Activated CD4-positive, alpha-beta T cell treated with anti-CD3 and anti-CD28 coated beads, Interleukin-2, amount 10 ng/mL, durations not matched to agents 7 days and 5 days (primary cell): ENCODE results near the gene ATG2A. TPM values are rescaled to one million over a fixed set of nuclear protein-coding genes. Genes with fewer than 3 reads are reported as not detected.
A peak's percentile ranks its signal among the peaks of the same experiment; 100 is the strongest.

Experiments used
- CTCF ChIA-PET: fragments of 350-600 bp; sonication (Branson Sonifier 250); formaldehyde crosslinking; loops from one replicate; lab custom pipeline; 2021; ENCODE audit warnings: antibody characterized with exemption; lab: Charles Lee
- POLR2A ChIA-PET: fragments of 350-600 bp; sonication (Branson Sonifier 250); formaldehyde crosslinking; loops from one replicate; lab custom pipeline; 2021; ENCODE audit warnings: antibody characterized with exemption; lab: Charles Lee
- DNase-seq: peaks from one replicate; pipeline ENCODE4 v3.0.0-alpha.2; 2020
- H3K27ac Mint-ChIP-seq: one replicate; pipeline ENCODE4 v1.8.0; 2021; ENCODE audit warnings: mild to moderate bottlenecking, moderate library complexity, mixed read lengths
- H3K27me3 Mint-ChIP-seq: one replicate; pipeline ENCODE4 v1.8.0; 2021; ENCODE audit warnings: mixed read lengths
- H3K36me3 Mint-ChIP-seq: one replicate; pipeline ENCODE4 v1.8.0; 2021; ENCODE audit warnings: low read depth, mixed read lengths
- H3K4me1 Mint-ChIP-seq: one replicate; pipeline ENCODE4 v1.8.0; 2021; ENCODE audit warnings: mixed read lengths
- H3K4me3 Mint-ChIP-seq: one replicate; pipeline ENCODE4 v1.8.0; 2021; ENCODE audit warnings: mild to moderate bottlenecking, moderate library complexity, mixed read lengths
- H3K9me3 Mint-ChIP-seq: one replicate; pipeline ENCODE4 v1.8.0; 2021; ENCODE audit warnings: mixed read lengths
- total RNA-seq, 2 experiments: library from RNA; stranded (reverse); gene quantifications; one replicate each; pipeline ENCODE4 v1.2.3, GENCODE V29; 2021

The ATG2A gene
- total RNA-seq, 2 experiments from 2014 or later, result 23.0 to 25.7 TPM

DNA sequence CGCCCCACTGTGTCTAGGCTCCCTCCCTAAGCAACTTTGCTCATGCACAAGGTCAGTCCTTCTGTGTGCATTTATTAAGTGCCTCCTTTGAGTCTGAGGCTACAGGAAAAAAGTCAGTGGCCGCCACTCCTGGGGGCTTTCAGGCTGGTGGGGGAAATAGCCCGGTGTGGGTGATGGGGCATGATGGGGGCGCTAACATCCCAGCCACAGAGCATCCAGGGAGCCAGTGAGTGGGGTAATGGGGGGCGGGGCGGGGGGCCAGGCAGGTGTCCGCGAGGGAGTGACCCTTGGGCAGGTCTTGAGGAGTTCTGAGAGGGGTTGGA, 28.6 kb downstream of the ATG2A start:
- Mint-ChIP-seq H3K4me1 (peaks cover 39% of the 10 kb centered on the region), H3K4me3 (peak overlapping the region; percentile 63), H3K36me3 (no peaks in the 10 kb centered on the region), H3K27ac (peak overlapping the region; percentile 84), H3K27me3 (no peaks in the 10 kb centered on the region), H3K9me3 (no peaks in the 10 kb centered on the region)
- CTCF ChIA-PET, result interaction anchor here (0.6 to 29.3 kb wide), 15 partner anchors 8 to 199 kb away, joined by 3 to 732 read pairs (median 5); partner anchors contain the start of gene CDC42BPG
- POLR2A ChIA-PET, result interaction anchor here (0.6 to 0.7 kb wide), 2 partner anchors 10 to 29 kb away, joined by 3 to 4 read pairs; partner anchors contain the start of gene EHD1
- DNase-seq, result no peak

- peak overlapping the region; percentile 63 for H3K4me3 Mint-ChIP-seq
- peaks cover 41% of the 10 kb centered on the region for H3K4me1 Mint-ChIP-seq
- peak; percentile 84 for DNase-seq
- H3K9me3 Mint-ChIP-seq, result no peaks in the 10 kb centered on the region
- no peaks in the 10 kb centered on the region for H3K27me3 Mint-ChIP-seq
- POLR2A ChIA-PET, result interaction anchor here (0.6 to 0.7 kb wide), 2 partner anchors 10 to 28 kb away, joined by 3 to 4 read pairs; partner anchors contain the start of gene EHD1
- CTCF ChIA-PET, result interaction anchor here (0.6 to 29.3 kb wide), 15 partner anchors 9 to 199 kb away, joined by 3 to 732 read pairs (median 5); partner anchors contain the start of gene CDC42BPG
- H3K36me3 Mint-ChIP-seq, result no peaks in the 10 kb centered on the region
- peak overlapping the region; percentile 84 for H3K27ac Mint-ChIP-seq
Observed at GRCh38 chr11:64887757-64888405, 29.1 kb downstream of the ATG2A start.

GRCh38 chr11:64887234-64887756, 29.7 kb downstream of the ATG2A start:
- ChIA-PET POLR2A (no interaction called here), CTCF (interaction anchor here (0.9 to 29.3 kb wide), 7 partner anchors 8 to 102 kb away, joined by 3 to 732 read pairs (median 6); partner anchors contain the start of gene CDC42BPG)
- peaks cover 41% of the 10 kb centered on the region for H3K4me1 Mint-ChIP-seq
- no peaks in the 10 kb centered on the region for H3K9me3 Mint-ChIP-seq
- no peak overlapping the region for H3K27ac Mint-ChIP-seq
- H3K27me3 Mint-ChIP-seq, result no peaks in the 10 kb centered on the region
- DNase-seq, result no peak
- H3K36me3 Mint-ChIP-seq, result no peaks in the 10 kb centered on the region
- H3K4me3 Mint-ChIP-seq, result no peak overlapping the region

GRCh38 chr11:64885367-64886286, 31.4 kb downstream of the ATG2A start:
- Mint-ChIP-seq H3K4me1 (peaks cover 51% of the 10 kb centered on the region), H3K36me3 (peaks cover 2% of the 10 kb centered on the region), H3K27ac (peak overlapping the region; percentile 79), H3K9me3 (no peaks in the 10 kb centered on the region), H3K4me3 (no peak overlapping the region), H3K27me3 (no peaks in the 10 kb centered on the region)
- ChIA-PET CTCF (interaction anchor here (1.0 to 29.3 kb wide), 7 partner anchors 8 to 129 kb away, joined by 3 to 732 read pairs (median 4); partner anchors contain the start of genes ARL2 and CDC42BPG), POLR2A (no interaction called here)
- DNase-seq, result peak; percentile 53

DNA sequence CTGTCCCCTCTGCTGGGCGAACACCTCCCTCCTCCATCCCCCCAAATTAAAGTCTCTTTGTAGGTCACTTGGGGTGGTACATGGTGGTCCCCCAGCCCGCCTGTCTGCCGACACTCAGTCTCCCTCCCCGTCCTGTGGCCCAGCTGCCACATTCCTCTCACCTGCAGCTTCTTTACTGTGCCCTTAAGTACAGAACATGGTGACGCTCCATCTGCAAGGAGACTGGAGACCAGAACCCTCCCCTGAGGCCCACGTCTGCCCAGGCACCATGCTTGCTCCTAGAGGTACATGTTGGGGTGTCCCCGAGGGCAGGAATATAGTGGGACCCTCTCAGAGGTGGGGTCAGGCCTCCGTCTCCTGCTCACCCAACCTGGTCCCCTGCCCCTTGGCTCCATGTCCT, 33.0 kb downstream of the ATG2A start:
- no peaks in the 10 kb centered on the region for H3K9me3 Mint-ChIP-seq
- H3K27me3 Mint-ChIP-seq, result no peaks in the 10 kb centered on the region
- ChIA-PET POLR2A (no interaction called here), CTCF (interaction anchor here (2.6 to 29.3 kb wide), 2 partner anchors 10 to 29 kb away, joined by 8 to 732 read pairs; partner anchors contain the start of gene CDC42BPG)
- peaks cover 67% of the 10 kb centered on the region for H3K4me1 Mint-ChIP-seq
- no peak overlapping the region for H3K4me3 Mint-ChIP-seq
- peaks cover 2% of the 10 kb centered on the region for H3K36me3 Mint-ChIP-seq
- peak overlapping the region; percentile 73 for H3K27ac Mint-ChIP-seq
- DNase-seq, result no peak

DNA sequence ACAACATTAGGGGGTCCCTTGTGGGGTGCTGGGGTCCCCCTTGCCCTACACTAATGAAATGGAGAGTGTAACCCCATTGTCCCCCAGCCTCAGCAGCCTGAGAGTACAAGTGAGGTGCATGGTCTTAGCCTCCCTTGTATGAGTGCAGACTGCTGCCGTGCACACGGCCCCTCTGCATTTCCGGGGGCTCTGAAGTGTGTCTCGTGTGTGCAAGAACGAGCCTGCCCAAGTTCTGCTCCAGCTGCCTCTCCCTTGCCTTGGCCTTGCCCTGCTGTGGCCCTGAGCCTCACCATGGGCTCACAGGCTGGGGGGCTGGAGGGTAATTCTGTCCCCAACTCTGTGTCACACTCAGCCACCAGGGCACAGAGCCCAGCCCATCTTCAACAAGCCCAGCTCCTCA, 33.4 kb downstream of the ATG2A start:
- peaks cover 71% of the 10 kb centered on the region for H3K4me1 Mint-ChIP-seq
- H3K4me3 Mint-ChIP-seq, result no peak overlapping the region
- CTCF ChIA-PET, result interaction anchor here (1.1 to 29.3 kb wide), 3 partner anchors 11 to 145 kb away, joined by 3 to 732 read pairs (median 8); partner anchors contain the start of gene CDC42BPG
- DNase-seq, result no peak
- no peaks in the 10 kb centered on the region for H3K9me3 Mint-ChIP-seq
- H3K27me3 Mint-ChIP-seq, result no peaks in the 10 kb centered on the region
- H3K36me3 Mint-ChIP-seq, result peaks cover 2% of the 10 kb centered on the region
- H3K27ac Mint-ChIP-seq, result peak overlapping the region; percentile 73
- POLR2A ChIA-PET, result no interaction called here

DNA sequence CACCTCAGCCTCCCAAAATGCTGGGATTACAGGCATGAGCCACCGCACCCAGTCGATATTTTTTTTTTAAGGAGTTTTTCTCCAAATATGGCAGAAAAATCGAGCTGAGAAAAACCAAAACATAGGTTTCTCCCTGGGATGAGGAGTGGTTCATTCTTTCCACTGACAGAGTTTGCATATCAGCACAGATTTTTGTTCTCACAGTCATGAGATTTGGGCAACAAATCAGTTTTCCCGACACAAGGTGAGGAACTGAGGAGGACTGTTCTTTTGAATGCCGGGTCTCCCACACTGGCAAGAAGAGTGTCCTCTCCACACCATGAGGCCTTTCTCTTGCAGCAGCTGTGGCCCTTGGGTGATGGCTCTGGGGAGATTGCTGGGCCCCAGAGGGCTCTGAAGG, 34.8 kb downstream of the ATG2A start:
- peaks cover 9% of the 10 kb centered on the region for H3K36me3 Mint-ChIP-seq
- no peaks in the 10 kb centered on the region for H3K9me3 Mint-ChIP-seq
- ChIA-PET POLR2A (no interaction called here), CTCF (interaction anchor here (0.6 to 29.3 kb wide), 3 partner anchors 12 to 27 kb away, joined by 3 to 732 read pairs (median 5); partner anchors contain the start of gene CDC42BPG)
- H3K4me1 Mint-ChIP-seq, result peaks cover 61% of the 10 kb centered on the region
- no peak overlapping the region for H3K27ac Mint-ChIP-seq
- H3K27me3 Mint-ChIP-seq, result no peaks in the 10 kb centered on the region
- no peak overlapping the region for H3K4me3 Mint-ChIP-seq
- no peak for DNase-seq

DNA sequence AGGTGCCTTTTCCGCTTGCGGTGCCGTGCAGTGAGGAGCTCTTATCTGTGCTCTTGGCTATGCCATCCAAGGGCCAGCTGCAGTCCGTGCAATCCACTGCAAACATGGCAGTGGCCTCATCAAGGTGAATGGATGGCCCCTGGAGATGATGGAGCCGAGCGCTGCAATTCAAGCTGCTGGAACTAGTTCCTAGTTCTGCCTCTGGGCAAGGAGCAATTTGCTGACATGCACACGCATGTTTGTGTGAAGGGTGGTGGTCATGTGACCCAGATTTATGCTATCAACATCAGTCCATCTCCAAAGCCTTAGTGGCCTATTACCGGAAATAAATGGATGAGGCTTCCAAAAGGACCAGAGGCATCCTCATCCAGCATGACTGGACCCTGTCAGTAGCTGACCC, 35.5 kb downstream of the ATG2A start:
- Mint-ChIP-seq H3K4me1 (peaks cover 60% of the 10 kb centered on the region), H3K27me3 (no peaks in the 10 kb centered on the region), H3K9me3 (no peaks in the 10 kb centered on the region), H3K27ac (peak overlapping the region; percentile 97), H3K4me3 (no peak overlapping the region), H3K36me3 (peaks cover 16% of the 10 kb centered on the region)
- no peak for DNase-seq
- ChIA-PET POLR2A (no interaction called here), CTCF (interaction anchor here (0.6 to 29.3 kb wide), 2 partner anchors 27 to 28 kb away, joined by 3 to 732 read pairs; partner anchors contain the start of gene CDC42BPG)

GRCh38 chr11:64880240-64881001, 36.6 kb downstream of the ATG2A start:
- Mint-ChIP-seq H3K27ac (peak overlapping the region; percentile 97), H3K4me3 (peak overlapping the region; percentile 93), H3K36me3 (peaks cover 27% of the 10 kb centered on the region), H3K4me1 (peaks cover 60% of the 10 kb centered on the region), H3K27me3 (no peaks in the 10 kb centered on the region), H3K9me3 (no peaks in the 10 kb centered on the region)
- ChIA-PET POLR2A (interaction anchor here (0.6 kb wide), 1 partner anchor 21 kb away, joined by 3 read pairs; no protein-coding TSS in a partner anchor), CTCF (interaction anchor here (0.6 to 29.3 kb wide), 4 partner anchors 26 to 49 kb away, joined by 3 to 732 read pairs (median 6); partner anchors contain the start of gene CDC42BPG)
- peak; percentile 66 for DNase-seq

DNA sequence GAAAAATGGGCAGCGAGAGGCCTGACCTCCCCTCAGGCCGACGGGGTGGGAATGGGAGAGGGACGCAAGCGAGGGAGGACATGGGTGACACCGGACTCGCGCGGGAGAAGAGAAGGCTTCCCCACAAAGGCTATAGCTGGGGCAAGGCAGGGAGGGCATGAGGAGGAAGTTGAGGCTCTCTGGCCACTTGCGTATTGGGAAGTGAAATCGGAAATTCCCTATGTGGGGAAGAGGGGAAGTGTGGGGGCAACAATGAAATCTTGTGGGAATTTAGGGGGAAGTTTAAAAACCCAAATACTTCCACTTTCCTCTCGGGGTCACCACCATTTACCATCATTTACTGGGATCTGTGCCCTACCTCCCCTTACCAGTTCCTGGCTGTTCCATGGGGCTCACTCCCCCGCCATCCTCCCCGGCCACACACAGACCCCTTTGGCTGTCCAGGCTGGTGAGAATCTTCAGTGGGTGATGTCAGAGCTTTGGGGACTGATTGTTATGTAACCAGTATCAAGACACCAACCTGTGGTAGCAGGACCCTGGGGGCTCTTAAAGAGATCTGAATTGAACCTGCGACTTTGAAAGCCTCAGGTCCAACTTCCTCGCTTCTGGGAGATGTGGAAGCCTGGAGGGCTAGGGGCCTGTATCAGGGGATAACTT, 37.6 kb downstream of the ATG2A start:
- peak overlapping the region; percentile 97 for H3K27ac Mint-ChIP-seq
- CTCF ChIA-PET, result interaction anchor here (0.6 to 29.3 kb wide), 5 partner anchors 9 to 694 kb away, joined by 3 to 732 read pairs (median 5); partner anchors contain the start of genes CDC42BPG and STIP1
- H3K9me3 Mint-ChIP-seq, result no peaks in the 10 kb centered on the region
- no peaks in the 10 kb centered on the region for H3K27me3 Mint-ChIP-seq
- peak overlapping the region; percentile 93 for H3K4me3 Mint-ChIP-seq
- peaks cover 64% of the 10 kb centered on the region for H3K4me1 Mint-ChIP-seq
- DNase-seq, result no peak
- POLR2A ChIA-PET, result no interaction called here
- peaks cover 36% of the 10 kb centered on the region for H3K36me3 Mint-ChIP-seq
